HUDEP-2 (cell line): ENCODE results near the gene CLCNKB.
A peak's percentile ranks its signal among the peaks of the same experiment; 100 is the strongest.
"Not testable (repeated sequence)": the region's sequence is repeated elsewhere in the genome, so short reads cannot be mapped to it uniquely, and the experiment has no call there.

Experiments
- DNase-seq, 76 experiments: peaks; one replicate each; lab custom pipeline; 2025; ENCODE audit not compliant: unreplicated experiment in 76 of 76; lab: John Stamatoyannopoulos, UW

The CLCNKB gene

GRCh38 chr1:16055613-16056520, 12.3 kb downstream of the CLCNKB start:
- DNase-seq, result peak in 69 of 76 experiments; percentile 15 to 82 (median 63)

- DNase-seq, result not testable (repeated sequence)
Measured at GRCh38 chr1:16056521-16056912, 12.9 kb downstream of the CLCNKB start.

GRCh38 chr1:16057314-16057915, 13.8 kb downstream of the CLCNKB start:
- not testable (repeated sequence) for DNase-seq

DNA sequence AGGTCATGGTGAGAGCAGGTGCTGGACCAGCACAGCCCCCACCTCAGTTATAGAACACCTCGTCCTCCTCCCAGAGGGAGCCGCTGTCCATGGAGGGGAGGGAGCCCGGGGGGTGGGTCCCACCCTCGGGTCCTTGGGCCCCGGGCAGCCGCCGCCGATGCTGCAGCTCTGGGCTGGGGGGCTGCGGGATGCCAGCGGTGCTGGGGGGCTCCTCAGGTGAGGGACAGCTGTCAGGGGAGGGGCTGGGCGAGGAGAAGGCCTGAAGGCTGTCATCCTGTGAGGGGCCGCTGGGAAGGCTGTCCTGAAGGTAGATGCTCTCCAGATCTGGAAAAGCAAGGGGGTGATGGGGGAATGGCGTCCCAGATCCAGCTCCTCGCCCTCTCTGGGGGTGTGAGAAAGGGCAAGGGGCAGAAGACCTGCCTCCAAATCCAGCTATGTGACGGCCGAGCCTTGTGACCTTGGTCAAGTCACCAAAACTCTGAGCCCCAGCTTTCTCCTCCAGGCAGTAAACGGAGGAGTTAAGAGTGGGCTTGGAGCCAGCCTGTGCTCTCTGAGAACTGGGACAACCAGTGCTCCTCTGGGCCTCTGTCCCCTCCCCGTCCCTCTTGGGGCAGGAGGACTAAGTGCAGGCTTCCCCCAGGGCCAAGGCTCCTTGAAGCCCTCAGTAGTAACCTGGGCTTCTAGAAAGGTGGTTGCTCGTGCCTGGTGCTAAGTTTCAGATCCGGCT, 15.0 kb downstream of the CLCNKB start:
- DNase-seq, result not testable (repeated sequence)

DNA sequence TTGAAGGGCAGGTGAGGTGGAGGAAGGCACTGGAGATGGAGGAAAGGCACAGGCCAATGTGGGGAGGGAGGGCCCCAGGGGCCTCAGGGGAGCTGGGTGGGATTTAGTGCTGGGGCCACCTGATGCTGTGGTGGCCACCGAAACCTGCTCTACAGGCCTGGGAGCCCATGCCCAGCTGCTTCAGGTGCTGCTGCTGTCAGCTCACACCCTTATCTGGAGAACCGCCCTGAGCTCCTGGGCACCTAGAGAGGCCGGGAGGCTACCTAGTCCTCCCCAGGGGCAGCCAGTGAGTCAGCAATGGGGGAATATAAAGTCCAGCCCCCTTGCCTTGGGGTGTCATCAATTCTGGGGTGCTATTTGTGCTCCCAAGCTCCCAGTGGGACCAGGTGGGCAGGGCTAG, 17.7 kb downstream of the CLCNKB start:
- no peak for DNase-seq

DNA sequence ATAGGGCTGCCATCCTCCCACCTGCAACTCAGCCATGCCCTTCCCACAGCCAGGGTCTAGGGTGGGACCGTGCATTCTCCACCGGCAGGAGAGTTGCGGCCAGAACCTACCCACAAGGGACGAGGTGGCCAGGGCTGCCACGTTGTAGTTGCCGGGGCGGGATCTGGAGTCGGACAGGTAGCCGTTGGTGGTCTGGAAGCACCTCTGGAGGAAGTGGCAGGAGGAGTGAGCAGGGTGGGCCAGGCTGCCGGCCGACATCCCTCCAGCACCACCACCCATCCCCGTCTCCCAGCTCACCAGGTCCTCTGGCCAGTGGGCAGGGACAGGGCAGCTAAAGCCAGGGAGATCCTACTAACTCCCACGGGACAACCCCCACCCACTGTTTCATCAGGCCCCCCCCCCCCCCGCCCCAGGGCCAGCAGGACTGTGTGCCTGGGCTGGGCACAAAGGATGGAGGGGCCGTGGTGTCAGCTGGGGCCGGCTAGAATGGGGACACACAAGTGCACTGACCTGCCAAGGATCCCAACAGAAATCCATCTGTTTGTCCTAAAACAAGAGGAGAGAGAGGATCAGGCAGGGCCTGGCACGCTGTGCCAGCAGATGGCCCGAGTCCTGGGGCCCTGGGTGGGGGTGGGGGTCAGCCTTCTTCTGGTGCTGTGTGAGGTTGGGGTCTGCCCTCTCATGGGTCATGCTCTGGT, 18.6 kb downstream of the CLCNKB start:
- not testable (repeated sequence) for DNase-seq

- DNase-seq, result not testable (repeated sequence)
Measured at GRCh38 chr1:16062687-16063075, 19.1 kb downstream of the CLCNKB start.

DNA sequence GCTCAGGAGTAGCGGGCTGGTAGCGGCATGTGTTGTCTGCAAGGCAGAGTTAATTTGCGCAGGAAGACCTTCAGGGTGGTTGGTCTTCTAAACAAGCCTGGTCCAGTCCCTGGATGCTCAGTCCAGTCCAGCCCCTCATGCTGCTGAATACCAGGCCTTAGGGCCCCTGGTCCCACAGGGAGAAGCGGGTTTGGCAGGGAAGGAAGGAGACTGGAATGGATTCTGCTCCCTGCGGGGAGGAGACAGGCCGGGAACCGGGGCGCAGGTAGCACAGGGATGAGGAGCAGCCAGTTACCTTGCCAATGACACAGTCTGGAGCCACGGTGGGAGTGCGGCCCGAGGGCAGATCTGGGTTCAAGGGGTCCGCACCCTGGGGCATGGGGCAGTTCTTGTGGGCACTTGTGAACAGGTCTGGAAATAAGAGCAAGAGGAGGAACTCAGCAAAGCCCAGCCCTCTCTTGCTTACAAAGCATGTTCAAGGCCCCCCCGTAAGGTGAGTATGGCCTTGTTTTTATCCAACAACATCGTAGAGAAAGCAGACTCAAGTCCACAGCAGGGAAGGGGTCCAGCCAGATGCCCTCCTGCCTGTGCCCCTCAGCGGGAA, 19.7 kb downstream of the CLCNKB start:
- no peak for DNase-seq

- DNase-seq, result no peak
Measured at GRCh38 chr1:16063921-16064320, 20.3 kb downstream of the CLCNKB start.

DNA sequence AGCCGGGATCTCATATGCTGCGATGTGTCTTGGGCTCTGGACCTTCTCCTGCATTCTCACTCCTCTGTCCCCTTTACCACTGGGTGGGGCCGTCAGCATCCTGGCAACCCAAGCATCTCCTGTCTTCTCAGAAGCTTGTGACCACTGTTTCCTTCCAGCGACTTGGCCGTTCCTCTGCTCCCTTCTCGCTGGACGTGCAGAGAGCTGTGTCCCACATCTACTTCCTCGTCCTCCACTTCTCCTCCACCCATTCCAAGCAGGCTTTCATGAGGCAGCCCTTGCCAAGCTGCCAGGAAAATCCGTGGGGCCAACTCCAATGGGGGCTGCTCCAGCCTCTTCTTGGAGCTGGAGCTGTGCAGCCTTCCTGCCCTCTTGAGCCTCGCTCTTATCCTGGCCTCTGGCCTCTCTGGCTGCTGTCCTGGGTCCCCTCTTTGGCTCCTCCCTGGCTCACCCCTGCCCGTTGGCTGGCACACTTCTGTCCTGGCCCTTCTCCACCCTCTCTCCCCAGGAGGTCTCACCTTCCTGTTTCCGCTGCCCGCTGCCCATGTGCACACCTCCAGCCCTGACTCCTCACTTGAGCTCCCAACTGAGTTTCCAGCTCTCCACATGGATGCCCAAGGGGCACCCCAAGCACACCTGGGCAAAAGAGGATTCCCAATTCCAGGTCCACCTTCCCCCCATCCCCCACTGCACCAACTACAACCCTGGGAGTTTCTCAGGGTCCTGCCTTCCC, 21.1 kb downstream of the CLCNKB start:
- DNase-seq, result no peak

DNA sequence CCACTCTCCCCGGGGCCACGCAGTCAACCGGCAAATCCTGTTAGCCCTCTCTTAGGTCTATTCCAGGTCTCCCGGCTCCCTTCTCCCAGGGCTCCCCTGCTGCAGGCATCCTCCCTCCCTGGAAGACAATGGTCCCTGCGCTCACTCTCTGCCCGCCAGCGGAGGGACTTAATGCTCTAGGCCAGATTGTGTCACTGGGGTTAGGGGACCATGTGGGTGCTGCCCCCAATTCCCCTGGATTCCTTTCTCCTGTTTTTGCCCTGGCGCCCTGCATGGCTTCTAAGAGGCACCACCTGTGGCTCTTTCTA, 21.6 kb downstream of the CLCNKB start:
- no peak for DNase-seq

- DNase-seq, result no peak
Measured at GRCh38 chr1:16066245-16066644, 22.7 kb downstream of the CLCNKB start.

DNA sequence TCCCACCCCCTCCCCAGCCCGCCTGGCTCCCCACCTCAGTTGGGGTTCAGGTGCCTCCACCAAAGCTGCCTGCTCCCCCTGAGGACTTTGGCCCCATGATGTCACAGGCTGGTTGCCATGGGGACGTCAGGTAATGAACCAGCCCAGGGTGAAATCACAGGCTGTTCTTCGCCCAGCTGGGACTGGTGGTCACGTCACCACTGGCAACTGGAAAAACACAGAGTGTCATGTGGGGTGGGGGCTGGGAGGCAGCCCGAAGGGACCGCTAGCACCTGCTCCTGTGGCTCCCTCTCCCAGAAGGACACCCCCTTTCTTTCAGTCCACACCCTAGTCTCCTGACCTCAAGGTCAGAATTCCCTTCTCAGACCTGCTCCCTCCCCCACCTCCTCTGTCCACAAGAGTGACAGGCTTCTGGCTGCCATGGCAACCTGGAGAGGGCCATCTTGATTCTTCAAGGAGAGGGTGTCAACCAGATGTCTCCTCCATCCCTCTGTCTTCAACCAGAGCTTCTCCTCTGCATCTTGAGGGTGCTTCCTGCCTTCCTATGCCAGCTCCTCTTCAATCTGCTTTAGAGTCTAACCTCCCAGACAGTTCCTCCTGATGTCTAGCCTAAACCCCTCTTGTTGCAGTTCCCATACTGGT, 23.7 kb downstream of the CLCNKB start:
- no peak for DNase-seq

DNA sequence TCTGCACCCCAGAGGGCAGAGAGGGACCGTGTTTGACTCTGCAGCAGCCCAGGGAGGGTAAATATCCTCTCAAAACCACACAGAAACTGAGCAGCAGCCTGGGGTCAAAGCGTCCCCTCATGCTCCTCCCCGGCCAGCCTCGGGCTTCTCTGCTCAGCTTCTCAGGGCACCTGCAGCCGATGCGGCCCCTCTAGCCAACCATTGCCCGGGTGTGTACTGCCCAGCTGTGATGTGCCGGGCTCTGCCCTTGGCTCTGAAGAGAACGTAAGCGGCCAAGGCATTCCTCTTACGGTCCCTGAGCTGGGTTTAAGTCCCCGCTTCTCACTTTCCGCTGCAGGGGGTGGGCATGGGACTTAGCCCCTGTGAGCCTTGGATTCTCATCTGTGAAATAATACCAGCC, 24.4 kb downstream of the CLCNKB start:
- DNase-seq, result no peak

GRCh38 chr1:16068356-16069270, 25.0 kb downstream of the CLCNKB start:
- no peak for DNase-seq

- no peak for DNase-seq
Measured at GRCh38 chr1:16070640-16071355, 27.2 kb downstream of the CLCNKB start.

DNA sequence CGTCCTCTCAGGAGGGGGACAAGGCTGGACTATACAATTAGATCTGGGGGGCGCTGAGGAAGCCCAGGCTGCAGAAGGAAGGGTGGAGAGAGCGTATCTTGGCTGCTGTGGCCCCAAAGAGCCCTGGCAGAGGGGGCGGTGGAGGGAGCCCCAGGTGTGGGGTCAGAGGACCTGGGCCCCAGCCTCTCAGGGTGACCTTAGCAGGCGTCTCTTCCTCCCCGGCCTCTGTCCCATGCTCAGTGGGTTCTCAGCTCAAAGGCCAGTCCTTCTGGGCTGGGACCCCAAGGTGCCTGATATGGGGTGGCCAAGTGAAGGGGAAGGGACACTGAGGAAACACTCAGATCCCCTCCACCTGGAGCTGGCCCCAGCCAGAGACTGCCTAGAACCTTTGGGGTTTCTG, 28.0 kb downstream of the CLCNKB start:
- DNase-seq, result no peak

GRCh38 chr1:16072095-16072494, 28.5 kb downstream of the CLCNKB start:
- DNase-seq, result no peak
